ENCODE results near the gene GIGYF2.

DNA sequence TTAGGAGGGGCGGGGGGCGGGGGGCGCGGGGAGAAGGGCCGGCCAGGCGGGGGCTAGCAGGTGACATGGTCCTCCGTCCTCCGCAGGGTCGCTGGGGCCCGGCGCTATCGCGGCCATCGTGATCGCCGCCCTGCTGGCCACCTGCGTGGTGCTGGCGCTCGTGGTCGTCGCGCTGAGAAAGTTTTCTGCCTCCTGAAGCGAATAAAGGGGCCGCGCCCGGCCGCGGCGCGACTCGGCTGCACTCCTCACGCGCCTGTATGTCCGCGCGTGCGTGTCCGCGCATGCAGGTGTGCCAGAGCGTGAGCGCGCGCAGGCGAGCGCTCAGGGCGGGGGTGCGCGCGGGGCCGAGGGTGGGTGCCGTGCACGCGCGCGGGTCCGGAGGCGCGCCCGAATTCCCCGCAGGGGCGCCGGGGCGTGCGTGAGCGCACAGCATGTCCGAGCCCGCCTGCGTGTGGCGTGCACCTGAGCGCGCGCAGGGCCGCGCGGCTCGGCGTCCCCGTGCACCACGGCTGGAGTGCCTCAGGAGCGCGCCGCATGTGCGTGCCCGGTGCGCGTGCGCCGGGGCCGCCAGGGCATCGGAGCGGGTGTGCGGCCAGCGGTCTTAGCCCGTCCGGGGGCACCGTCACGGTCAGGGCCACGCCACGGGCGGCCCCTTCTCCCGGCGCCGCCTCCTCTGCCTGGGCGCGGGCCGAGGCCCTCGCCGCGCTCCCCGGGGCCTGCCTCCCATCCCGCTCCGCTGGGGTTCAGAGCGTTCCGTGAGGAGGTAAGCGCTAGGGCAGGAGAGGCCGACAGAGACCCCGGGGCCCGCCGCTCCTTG is 179.2 kb downstream of the GIGYF2 start:
- no peak for TF ChIP-seq EZH2phosphoT487 (IDR thresholded peaks at IDR 0.05; ENCODE audit: low read depth)
- TF ChIP-seq, protein P1, sequence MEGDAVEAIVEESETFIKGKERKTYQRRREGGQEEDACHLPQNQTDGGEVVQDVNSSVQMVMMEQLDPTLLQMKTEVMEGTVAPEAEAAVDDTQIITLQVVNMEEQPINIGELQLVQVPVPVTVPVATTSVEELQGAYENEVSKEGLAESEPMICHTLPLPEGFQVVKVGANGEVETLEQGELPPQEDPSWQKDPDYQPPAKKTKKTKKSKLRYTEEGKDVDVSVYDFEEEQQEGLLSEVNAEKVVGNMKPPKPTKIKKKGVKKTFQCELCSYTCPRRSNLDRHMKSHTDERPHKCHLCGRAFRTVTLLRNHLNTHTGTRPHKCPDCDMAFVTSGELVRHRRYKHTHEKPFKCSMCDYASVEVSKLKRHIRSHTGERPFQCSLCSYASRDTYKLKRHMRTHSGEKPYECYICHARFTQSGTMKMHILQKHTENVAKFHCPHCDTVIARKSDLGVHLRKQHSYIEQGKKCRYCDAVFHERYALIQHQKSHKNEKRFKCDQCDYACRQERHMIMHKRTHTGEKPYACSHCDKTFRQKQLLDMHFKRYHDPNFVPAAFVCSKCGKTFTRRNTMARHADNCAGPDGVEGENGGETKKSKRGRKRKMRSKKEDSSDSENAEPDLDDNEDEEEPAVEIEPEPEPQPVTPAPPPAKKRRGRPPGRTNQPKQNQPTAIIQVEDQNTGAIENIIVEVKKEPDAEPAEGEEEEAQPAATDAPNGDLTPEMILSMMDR (IDR thresholded peaks at IDR 0.05; ENCODE audit: low read depth, low read length), result peak; percentile 10; the same call in 1 of the 2 replicates

All from OCI-LY3 (cell line).